ENCODE measurements around the gene BOLA3. TPM values are rescaled to one million over a fixed set of nuclear protein-coding genes. Genes with fewer than 3 reads are reported as not detected.
"Not testable (repeated sequence)": the region's sequence is repeated elsewhere in the genome, so short reads cannot be mapped to it uniquely, and the experiment has no call there.

BOLA3 gene
- total RNA-seq, 1 donor from 2014 or later, result 27.4 TPM

DNA sequence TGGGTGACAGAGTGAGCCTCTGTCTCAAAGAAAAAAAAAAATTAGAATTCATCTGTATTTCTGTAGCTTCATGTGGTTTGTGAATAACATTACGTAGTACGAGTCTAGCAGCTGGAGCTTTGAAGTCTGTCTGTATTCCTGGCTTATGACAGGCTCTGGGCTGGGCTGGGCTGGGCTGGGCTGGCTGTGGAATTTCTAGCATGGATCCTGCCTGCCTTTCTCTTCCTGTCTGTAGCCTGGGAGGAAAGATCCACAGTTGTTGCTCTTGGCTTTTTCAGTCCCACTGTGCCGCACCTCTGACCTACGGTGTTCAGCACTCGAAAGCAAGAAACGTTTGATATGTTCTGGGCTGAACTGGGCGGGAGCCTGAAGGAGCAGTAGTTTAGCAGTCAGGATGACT is 55.4 kb downstream of the BOLA3 start:
- H3K9me3 Mint-ChIP-seq (ENCODE audit: low read depth), result no peaks in the 10 kb centered on the region
- no peak overlapping the region for H3K4me3 Mint-ChIP-seq (ENCODE audit: unreplicated experiment)
- no peak for DNase-seq (ENCODE audit: low spot score)
- TF ChIP-seq, protein P1, sequence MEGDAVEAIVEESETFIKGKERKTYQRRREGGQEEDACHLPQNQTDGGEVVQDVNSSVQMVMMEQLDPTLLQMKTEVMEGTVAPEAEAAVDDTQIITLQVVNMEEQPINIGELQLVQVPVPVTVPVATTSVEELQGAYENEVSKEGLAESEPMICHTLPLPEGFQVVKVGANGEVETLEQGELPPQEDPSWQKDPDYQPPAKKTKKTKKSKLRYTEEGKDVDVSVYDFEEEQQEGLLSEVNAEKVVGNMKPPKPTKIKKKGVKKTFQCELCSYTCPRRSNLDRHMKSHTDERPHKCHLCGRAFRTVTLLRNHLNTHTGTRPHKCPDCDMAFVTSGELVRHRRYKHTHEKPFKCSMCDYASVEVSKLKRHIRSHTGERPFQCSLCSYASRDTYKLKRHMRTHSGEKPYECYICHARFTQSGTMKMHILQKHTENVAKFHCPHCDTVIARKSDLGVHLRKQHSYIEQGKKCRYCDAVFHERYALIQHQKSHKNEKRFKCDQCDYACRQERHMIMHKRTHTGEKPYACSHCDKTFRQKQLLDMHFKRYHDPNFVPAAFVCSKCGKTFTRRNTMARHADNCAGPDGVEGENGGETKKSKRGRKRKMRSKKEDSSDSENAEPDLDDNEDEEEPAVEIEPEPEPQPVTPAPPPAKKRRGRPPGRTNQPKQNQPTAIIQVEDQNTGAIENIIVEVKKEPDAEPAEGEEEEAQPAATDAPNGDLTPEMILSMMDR (IDR thresholded peaks at IDR 0.05), result no peak
- peaks cover 27% of the 10 kb centered on the region for H3K36me3 Mint-ChIP-seq (ENCODE audit: low read depth)
- H3K27ac Mint-ChIP-seq (ENCODE audit: unreplicated experiment), result peak overlapping the region; percentile 82
- no peaks in the 10 kb centered on the region for H3K27me3 Mint-ChIP-seq (ENCODE audit: low read depth)
- H3K4me1 Mint-ChIP-seq (ENCODE audit: low read depth), result peaks cover 17% of the 10 kb centered on the region

DNA sequence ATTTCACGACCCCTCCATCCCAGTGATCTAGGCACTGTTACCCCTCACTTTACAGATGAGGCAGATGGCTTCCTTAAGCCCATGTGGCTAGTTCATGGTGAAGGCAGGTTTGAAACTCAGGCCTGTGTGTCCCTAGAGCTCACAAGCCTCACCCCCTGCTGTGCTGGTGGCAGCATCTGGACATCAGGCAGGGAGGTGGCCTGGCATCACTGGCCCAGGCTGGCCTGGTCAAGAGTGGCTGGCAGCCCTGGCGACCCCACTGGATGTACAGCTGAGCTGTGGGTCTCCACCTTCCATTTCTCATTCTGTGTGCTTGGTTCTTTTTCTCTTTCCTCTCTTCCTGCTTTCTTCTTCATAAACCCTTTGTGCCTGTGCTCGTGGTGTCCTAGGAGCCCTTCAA is 56.3 kb downstream of the BOLA3 start:
- Mint-ChIP-seq H3K9me3 (ENCODE audit: low read depth) (no peaks in the 10 kb centered on the region), H3K4me1 (ENCODE audit: low read depth) (peaks cover 17% of the 10 kb centered on the region), H3K36me3 (ENCODE audit: low read depth) (peaks cover 27% of the 10 kb centered on the region), H3K27me3 (ENCODE audit: low read depth) (no peaks in the 10 kb centered on the region), H3K27ac (ENCODE audit: unreplicated experiment) (peak overlapping the region; percentile 65), H3K4me3 (ENCODE audit: unreplicated experiment) (no peak overlapping the region)
- TF ChIP-seq, protein P1 (IDR thresholded peaks at IDR 0.05), result no peak
- DNase-seq (ENCODE audit: low spot score), result no peak

DNA sequence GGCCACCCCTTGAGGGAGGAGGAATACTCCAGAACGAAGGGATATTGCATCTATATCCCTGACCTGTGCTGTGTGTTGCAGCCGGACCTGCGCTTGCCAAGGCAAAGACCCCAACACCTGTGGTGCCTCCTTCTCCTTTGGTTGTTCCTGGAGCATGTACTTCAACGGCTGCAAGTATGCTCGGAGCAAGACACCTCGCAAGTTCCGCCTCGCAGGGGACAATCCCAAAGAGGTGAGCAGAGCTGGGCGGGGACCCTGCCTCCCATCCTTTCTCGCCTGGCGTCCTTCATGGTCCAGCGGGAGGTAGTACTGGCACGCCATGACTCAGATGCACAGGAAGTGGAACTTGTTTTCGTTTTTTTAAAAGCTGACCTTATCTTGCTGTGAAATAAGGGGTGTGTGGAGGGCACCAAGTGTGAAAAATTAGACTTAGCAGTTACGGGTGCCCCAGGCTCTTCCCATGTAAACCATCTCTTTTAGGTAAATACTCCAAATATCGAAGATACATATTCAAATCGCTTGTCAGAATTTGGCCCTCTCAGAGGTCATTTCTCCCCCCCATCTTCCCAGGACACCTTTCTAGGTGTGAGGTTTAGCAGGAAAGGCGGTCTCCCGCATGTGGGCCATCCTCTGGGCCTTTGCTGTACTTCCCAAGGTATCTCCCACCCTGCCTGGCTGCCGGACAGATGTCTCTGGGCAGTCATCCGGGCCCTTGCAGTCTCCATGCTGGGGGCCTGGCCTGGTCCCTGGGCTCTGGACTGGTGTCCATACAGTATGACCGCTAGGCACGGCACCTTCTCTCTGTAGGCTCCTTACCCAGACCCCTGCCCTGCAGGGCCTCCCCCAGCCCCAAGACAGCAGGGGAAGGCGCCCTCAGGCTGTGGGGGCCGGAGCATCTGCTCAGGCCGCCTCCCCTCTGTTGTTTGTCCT is 57.6 kb downstream of the BOLA3 start:
- Mint-ChIP-seq H3K9me3 (ENCODE audit: low read depth) (no peaks in the 10 kb centered on the region), H3K4me3 (ENCODE audit: unreplicated experiment) (no peak overlapping the region), H3K4me1 (ENCODE audit: low read depth) (peaks cover 17% of the 10 kb centered on the region), H3K27me3 (ENCODE audit: low read depth) (no peaks in the 10 kb centered on the region), H3K27ac (ENCODE audit: unreplicated experiment) (no peak overlapping the region), H3K36me3 (ENCODE audit: low read depth) (peaks cover 31% of the 10 kb centered on the region)
- DNase-seq (ENCODE audit: low spot score), result no peak
- TF ChIP-seq, protein P1 (IDR thresholded peaks at IDR 0.05), result no peak

DNA sequence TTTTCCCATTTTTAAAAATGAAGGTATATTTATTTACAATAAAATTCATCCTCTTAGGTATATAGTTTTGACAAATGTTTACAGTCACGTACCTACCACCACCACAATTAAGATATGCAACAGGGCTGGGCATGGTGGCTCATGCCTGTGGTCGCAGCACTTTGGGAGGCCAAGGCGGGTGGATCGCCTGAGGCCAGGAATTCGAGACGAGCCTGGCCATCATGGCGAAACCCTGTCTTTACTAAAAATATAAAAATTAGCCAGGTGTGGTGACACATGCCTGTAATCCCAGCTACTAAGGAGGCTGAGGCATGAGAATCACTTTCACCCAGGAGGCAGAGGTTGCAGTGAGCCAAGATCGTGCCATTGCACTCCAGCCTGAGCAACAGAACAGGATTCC is 59.0 kb downstream of the BOLA3 start:
- Mint-ChIP-seq H3K36me3 (ENCODE audit: low read depth) (peaks cover 25% of the 10 kb centered on the region), H3K4me1 (ENCODE audit: low read depth) (peaks cover 17% of the 10 kb centered on the region)
- not testable (repeated sequence) for H3K9me3 Mint-ChIP-seq (ENCODE audit: low read depth); H3K27ac Mint-ChIP-seq (ENCODE audit: unreplicated experiment); H3K27me3 Mint-ChIP-seq (ENCODE audit: low read depth); H3K4me3 Mint-ChIP-seq (ENCODE audit: unreplicated experiment); DNase-seq (ENCODE audit: low spot score)

DNA sequence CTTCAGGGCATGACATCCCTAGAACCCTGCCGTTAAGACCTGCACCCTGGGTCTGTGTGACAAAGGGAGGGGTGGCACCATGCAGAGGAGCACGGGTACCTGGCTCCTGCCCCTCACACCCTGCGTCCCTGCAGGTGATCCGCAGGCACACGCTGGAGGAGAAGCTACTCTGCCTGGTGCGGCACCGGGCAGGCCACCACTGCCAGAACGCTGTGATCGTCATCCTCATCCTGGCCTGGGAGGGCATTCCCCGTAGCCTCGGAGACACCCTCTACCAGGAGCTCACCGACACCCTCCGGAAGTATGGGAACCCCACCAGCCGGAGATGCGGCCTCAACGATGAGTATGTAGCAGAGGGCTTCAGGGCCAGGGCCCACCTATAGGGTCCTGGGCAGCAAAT is 60.0 kb downstream of the BOLA3 start:
- TF ChIP-seq, protein P1 (IDR thresholded peaks at IDR 0.05), result no peak
- Mint-ChIP-seq H3K4me3 (ENCODE audit: unreplicated experiment) (no peak overlapping the region), H3K9me3 (ENCODE audit: low read depth) (no peaks in the 10 kb centered on the region), H3K36me3 (ENCODE audit: low read depth) (peaks cover 32% of the 10 kb centered on the region), H3K4me1 (ENCODE audit: low read depth) (peaks cover 17% of the 10 kb centered on the region), H3K27me3 (ENCODE audit: low read depth) (no peaks in the 10 kb centered on the region), H3K27ac (ENCODE audit: unreplicated experiment) (no peak overlapping the region)
- DNase-seq (ENCODE audit: low spot score), result no peak
